ENCODE measurements around the gene BARHL2.

GRCh38 chr1:90727917-90728501, 10.9 kb upstream of the BARHL2 start:
- TF ChIP-seq CTCF (IDR thresholded peaks at IDR 0.05) (no peak), POLR2A (IDR thresholded peaks at IDR 0.05; ENCODE audit: low read depth) (no peak), POLR2AphosphoS5 (IDR thresholded peaks at IDR 0.05) (no peak)
